Fibroblast of gingiva (primary cell): Measurements from ENCODE around the gene CFAP99.
A peak's percentile ranks its signal among the peaks of the same experiment; 100 is the strongest.

Source experiments
- DNase-seq: peaks from one replicate; pipeline ENCODE4 v3.0.0-alpha.2; 2011; ENCODE audit warnings: low read depth

The CFAP99 gene

DNA sequence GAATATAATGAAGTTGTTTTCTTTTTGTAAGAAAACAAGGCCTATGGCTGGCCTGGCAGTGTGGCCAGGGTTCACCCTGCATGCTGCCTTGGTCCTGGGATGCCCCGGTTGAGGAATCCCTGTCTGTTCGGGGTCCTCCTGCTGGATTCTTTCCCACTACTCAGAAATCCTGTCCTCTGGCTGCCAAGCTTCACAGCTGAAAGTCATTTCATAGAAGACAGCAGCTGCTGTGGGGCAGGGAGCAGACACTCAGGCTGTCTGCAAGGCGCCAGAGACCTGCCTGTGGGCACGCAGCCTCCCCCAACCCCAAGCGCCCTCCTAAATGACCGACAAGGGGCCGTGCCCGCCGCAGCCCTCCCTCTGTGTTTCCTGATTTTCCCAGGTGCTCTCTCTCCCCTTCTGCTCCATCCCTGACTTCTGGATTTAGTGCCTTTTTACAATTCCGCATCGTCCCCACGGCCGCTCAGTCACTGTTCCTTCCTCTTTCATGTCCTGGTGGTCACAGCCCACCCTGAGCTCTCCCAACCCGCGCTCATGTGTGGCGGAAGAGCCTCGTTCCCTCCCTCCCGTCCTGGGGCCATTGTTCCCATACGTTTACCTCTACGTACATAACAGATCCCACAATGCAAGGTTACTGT lies 27.9 kb upstream of the CFAP99 start:
- no peak for DNase-seq

DNA sequence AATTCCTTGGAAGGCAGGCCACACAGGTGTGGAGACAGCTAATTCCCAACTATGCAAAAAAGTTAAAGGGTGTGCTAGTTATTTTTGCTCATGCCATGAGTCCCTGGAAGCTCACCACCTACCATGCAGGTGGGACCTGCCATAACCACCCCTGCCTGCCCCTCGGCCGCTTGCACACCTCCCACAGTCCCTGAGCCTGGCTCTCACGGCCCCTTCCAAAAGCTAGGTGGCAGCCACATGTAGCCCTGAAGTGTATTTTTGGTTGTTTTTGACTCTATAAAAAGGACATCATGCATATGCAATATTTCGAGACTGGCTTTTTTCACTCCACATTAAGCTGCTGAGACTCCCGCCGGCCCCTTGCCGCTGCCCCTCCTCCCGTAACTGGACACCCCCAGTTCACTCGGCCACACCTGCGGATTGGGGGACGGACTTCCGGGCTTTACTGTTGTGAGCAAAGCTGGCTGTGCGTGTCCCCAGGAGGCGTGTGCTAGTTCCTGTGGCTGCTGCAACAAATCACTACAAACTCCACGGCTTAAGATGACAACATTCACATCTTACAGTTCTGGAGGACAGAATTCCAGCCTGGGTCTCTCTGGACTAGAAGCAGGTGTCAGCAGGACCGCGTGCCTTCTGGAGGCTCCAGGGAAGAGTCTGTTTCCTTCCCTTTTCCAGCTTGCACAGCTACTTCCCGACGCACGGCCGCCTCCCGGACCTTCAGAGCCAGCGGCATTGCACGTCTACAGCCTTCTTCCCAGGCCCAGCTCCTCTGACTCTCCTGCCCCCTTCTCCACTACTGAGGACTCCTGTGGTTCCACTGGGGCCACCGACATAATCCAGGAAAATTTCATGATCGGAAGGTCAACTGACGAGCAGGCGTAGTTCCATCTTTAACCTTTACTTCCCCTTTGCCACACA lies 25.1 kb upstream of the CFAP99 start:
- DNase-seq, result no peak

DNA sequence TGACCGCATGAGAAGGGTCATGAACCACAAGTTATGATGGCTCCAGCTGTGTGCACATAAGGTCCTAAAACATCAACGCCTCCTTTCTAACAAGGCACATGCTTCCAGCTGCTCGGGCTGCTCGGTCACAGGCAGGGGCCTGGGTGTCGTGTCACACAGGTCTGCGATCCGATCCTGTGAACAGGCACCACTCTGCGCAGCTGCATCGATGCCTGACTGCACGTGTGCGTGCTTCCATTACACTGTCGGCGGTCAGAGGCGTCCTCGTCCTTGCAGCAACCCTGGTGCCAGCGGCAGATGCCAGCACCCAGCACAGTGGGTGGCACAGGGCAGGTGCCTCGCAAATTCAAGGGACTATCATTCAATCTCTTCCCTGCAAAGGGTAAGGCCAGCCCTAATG lies 24.2 kb upstream of the CFAP99 start:
- no peak for DNase-seq

DNA sequence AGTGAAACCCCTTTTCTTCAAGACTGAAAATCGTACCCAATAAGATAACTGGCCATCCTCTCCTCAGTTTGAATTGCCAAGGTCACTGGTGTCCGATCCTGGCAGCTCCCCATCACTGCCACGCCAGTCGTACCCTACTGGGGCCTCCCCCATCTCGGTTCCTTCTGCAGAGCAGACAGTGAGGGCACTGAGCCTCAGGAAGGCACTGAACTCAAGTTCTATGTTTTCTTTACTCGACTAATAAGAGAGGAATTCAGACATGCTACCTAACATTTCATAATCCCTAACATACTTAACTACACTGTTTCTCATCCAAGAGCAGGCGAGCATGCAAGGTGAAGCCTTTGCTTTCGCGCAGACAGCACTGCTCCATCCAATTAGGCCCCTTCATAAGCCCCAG lies 23.7 kb upstream of the CFAP99 start:
- DNase-seq, result no peak

DNA sequence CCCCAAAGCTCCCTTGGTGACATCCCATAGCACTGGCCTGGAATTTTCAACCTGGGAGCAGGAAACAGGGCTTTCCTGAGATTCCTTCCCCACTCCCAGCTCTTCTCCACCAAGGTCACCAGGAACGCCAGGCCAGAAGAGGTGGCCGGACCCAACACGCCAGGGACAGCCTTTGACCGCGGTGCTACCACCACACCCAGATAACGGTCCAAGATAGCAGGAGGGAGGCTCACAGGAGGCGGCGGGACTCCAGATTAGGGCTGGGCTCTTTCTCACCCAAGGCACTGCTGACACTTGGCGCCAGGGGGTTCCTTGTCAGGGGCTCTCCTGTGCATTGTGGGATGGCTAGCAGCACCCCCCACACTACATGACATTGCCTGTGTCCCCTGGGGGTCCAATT lies 23.2 kb upstream of the CFAP99 start:
- no peak for DNase-seq

DNA sequence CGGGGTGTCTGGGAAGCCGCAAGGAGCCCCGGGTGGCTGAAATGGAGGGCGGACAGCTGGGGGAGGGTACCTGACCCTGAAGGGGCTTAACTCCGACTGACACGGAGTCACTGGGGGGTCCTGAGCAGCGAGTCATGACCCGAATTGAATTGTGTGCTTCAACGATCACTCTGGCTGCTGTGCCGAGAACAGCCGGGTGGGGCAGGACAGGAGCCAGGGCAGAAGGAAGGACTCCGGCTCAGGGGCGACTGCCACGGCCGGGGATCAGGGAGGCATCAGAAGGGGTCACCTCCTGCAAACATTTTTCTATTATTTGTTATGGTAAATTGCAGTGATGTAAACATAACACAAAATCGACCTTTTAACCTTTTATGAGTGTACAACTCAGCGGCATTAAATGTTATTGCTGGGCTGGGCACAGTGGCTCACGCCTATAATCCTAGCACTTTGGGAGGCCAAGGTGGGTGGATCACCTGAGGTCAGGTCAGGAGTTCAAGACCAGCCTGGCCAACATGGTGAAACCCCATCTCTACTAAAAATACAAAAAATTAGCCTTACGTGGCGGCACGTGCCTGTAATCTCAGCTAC lies 21.9 kb upstream of the CFAP99 start:
- no peak for DNase-seq

DNA sequence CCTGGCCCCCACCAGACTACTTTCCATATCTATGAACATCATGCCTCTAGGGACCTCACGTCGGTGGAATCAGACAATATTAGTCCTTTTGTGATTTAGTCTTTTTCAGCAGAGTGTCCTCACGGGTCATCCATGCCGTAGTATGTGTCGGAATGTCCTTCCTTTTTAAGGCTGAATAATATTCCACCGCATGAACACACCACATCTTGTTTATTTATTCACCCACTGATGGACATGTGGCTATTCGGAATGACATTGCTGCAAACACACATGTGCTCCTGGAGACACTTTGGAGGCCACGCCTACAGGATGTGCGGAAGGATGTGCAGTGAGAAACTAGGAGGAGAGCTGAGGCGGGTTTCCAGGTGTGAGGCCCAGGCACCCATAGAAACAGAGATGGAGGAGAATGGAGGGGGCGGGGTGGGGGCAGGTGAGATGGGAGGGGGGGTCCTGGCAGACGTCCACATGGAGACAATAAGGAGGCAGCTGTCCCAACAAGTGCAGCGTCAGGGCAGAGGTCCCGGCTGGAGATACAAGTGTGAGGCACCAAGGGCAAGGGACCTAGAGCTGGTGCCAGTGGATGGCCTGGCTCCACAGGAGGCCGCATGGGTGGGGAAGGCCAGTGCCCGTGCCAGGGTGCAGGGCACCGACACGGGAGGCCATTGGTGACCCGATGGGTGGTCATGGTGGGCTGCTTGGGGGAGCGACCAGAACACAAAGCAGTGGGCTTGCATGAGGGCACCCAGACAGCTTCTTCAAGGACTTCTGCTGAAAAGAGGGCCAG lies 21.0 kb upstream of the CFAP99 start:
- no peak for DNase-seq

DNA sequence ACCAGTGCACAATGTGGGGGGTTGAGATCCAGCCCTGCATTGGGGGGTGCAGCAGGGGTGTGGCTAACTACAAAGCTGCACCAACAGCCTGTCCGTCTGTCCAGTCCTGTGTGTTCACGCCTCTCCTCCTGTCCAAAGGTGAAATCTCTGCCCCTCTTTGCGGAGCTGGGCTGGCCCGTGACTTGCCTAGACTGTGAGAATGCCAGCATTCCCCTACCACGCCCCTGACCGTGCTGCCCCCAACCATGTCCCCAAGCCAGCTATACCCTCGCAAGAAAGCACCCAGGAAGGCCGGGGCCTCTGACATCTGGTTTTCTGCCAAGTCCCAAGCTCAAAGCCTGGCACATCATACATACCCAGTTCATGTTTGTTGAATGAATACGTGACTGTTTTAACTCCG lies 19.5 kb upstream of the CFAP99 start:
- DNase-seq, result no peak

DNA sequence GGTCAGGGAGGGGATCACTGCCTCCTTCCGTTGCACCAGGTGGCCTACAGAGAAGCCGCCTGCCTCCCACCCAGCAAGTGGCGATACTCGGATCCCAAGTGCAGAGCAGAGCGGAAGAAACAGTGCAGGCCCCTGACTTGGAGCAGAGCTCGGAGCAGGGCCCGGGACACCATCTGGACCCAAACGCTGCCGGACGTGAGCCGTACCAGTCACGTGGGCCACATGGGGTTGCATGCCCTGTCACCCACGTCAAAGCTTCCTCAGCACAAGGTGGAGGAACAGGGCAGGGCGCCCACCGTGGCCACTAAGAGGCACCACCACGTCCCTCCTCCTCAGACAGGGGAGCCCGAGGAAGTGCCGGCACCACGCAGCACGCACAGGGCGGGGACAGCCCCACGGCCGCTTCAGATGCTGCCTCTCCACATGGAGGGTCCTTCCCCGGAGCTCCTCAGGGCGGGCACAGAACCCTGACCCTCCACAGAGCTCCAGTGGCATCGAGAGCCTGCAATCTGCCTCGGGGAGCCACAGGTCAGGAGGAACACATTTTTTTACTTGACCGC lies 19.0 kb upstream of the CFAP99 start:
- DNase-seq, result no peak

DNA sequence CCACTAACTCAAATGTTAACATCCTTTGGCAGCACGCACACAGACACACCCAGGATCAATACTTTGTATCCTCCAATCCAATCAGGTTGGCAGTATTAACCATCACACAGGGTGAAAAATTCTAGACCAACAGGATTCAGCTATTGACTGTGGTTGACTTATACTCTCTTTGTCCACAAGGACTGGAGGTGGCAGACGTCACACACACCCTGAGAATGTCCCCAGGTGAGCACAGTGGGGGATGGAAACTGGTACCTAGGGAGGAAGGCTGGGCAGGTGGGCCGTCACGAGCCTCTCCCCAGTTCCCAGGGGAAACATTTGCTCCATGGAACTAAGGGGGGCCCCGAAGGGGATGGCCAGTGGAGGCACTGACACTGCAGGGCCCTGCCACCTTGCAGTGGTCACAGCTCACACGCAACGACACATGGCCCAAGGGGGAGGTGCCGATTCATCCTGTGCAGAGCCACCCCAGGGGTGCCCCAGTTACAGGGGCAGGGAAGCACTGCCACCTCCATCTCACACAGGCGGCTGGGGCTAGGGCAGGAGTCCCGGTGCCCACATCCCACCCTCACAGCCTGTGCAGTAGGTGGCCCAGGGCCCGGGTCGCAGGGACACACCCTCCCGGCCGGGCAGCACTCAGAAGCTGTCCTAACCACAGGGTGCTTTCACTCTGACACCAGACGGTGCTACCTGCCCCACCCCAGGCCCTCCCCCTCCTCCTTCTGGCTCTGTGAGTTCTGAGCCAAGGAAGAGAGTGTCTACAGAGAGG lies 17.7 kb upstream of the CFAP99 start:
- no peak for DNase-seq

DNA sequence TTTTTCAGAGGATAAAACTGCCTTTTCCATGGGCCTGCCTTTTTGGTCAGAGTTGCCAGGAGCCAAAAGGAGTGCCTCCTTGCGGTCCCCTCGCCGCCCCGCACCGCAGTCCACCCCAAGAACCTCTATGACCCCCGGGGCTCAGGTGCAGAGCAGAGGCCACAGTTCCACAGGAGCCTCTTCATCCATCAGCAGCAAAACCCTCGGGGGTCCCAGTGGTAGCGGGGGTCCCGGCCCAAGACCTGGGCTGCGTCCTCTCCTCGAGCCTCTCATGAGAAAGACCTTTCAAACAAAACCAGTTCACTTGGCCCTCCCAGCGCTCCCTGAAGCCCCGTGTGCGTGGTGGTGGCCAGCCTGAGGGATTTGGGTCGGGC lies 17.2 kb upstream of the CFAP99 start:
- DNase-seq, result no peak

DNA sequence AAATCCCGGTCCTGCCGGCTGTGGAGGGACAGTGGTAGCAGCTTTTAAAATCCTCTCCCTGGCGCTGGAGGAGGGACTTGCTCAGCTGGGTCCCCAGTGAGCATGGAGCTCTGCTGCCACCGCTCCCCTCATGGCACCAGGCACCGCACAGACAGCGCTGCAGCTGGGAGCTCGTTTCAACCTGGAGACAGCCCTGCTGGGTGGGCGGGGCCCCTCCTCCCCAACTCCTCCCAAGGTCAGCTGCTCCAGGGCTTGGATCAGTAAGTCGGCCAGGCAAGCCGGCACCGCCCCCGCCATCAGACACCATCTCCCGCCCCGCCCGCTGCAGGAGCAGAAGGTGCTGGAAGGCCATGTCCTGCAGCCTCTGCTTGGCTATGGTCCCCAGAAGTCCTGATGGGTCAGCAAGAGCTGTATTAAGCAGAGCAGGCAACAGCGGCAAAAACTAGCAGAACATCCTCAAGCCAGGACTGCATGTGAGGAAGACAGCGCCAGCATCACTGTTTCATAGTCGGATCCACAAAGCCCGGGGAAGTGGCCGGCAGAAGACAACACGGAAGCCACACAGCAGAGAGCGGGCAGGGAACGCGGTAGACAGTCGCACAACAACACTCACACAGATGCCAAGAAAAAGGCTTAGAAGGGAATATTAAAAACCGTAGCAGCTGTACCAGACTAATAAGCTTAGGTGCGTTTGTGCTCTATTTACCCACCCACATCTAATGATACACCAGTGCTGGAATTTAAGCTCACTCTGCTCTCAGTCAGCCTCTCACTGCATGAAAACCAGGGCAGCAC lies 16.5 kb upstream of the CFAP99 start:
- DNase-seq, result peak; percentile 39

DNA sequence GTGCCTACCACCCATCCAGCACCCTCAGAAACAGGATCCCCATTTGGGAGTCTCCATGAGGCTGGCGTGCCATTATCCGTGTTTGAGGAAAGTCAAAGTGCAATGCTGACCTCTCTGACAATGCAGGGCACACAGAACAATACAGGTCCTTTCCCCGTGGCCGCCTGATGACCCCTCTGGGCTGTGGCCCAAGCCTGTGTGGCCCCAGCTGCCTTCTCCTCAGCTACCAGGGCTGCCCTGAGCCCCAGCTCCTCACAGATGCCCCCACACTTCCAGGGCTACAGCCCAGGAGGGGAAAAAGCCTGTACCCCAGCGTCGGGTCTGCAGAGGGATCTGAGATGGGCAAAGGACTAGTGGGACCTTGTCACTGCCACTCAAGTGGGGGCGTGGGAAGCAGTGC lies 15.8 kb upstream of the CFAP99 start:
- DNase-seq, result no peak

DNA sequence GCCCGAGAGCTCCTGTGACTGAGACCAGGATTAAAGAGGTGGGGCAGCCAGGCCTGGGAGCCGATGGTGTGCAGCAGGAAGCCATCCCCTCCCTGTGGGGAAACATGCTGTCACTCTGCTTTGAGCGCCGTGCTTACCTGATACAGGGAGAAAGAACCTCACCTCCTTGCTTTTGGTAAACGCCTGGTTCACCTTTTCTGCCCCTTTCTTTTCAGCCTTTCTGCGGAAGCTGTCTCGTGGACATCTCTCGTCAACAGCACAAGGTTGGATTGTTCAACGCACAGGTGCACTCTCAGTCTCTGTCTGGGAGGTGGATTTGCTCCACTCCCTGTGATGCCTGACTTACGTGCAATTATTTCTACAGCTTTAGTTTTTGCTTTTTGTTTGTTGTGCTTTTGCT lies 12.3 kb upstream of the CFAP99 start:
- no peak for DNase-seq

DNA sequence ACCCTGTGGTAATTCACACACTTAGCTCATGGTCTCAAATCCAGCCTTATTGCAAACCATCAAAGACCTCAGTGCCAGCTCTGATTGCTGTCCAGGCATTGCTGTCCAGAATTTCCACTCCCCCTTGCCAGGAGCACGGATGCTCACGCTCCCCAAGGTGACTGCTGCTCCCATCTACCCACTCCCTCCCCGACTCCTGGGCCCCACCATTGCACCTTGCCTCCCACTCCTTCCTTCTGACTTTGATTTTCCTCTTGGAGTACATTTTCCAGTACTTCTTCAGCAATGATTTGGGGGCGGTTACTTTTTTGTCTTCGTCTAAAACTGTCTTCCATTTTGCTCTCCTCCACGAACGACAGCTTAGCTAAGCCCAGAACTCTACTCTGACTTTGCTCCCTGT lies 11.8 kb upstream of the CFAP99 start:
- DNase-seq, result no peak

DNA sequence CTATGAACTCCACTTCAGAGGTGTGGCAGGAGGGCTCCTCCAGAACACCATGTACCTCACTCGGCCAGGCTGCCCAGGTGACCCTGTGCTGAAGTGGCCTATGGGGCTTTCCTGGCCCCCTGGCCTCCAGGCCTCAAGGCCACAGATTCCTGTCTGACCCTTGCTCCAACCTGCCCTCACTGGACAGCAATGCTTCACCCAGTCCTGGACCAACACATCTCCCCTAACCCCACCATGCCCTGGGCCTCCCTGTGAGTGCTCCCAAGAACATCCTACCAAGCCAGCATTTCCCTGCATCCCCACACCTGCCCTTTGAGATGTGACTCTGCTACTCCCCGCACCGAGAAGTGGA lies 10.8 kb upstream of the CFAP99 start:
- no peak for DNase-seq

DNA sequence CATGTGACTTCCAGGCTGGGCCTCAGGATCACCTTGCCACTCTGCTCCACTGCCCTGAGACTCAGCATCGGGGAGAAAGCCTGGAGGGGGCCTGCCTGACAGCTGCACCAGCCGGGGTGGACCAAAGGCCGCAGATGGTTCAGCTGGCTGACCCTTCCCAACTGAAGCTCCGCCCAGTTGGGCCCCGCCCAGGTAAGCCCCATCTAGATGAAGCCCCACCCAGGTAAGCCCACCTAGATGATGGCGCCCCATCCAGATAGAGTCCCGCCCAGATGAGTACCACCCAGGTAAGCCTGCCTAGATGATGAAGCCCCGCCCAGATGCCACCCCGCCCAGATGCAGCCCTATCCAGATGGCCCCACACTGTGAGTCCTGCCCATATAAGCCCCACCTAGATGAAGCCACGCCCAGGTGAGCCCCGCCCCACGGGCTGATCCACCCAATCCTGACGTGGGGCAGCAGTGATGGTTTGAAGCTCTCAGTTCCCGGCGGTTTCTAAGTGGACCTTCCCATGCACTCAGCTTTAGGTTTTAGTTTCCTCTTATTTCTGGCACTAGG lies 10.3 kb upstream of the CFAP99 start:
- DNase-seq, result no peak

DNA sequence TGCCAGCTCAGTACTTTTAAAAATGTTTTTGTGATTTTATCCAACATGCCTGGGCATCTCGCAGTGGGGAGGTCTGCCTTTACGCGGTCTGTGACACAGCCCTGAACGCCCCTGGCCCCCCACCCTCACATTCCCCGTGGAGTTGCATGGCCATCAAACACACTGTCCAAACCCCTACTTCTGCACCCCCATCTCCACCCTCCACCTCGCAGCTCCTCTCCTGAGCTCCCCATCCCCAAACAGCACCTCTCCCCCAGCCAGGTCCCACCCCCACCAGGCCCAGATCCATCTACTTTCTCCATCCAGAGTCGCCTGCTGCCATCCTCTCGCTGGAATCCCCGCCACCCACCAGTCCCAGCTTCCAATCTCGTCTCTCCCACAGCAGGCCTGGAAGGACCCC lies 9.8 kb upstream of the CFAP99 start:
- no peak for DNase-seq

DNA sequence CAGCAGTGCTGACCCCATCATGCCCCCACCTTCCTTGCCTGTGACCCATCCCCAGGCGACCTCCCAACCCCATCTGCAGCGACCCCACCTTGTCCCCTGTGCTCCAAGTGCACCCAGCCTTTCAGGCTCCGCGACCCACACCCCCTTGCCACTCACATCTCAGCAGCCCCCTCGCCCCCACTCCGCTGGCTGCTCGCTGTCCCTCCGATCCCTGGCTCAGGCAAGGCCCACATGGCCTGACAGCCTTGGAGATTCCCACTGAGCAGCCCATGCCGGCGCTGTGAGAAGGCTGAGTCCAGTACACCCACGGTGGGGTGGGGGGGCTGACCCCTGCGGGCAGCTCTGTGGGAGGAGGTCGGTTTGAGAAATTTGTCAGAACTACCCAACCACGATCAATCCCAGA lies 9.4 kb upstream of the CFAP99 start:
- no peak for DNase-seq

DNA sequence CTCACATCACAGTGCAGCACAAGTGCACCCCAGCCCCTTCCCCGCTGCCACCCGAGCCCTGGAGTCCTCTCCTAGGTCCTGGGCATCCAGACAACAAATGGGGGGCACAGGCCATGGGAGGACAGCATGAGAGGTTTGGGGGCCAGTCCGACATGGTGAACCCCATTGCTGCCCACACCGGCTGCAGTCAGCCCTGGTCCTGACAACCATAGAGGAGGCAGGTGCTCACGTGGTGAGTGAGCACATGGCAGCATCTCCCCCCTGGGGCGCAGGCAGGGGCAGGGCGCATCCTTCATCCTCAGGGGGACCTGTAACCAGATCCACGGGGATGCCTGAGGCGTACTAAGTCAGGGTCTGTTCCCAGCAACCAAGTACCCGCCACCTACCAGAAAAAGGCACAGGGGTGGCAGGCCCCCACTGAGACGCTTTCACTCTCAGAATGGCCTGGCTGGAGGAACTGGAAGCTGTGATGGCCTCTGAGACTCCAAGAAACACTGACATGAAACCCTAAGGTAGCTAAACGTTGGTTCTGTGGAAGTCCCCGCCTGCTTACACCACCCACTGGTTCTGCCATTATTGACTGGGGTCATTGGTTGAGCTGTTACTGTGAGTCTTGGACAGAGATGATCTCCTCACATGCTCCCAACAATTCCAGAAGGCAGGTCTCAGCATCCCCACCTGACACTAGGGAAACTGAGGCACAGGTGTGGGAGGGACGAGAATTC lies 6.8 kb upstream of the CFAP99 start:
- DNase-seq, result no peak
